Hepatic stellate cell (primary cell): ENCODE measurements around the gene SUMO3.

Experiments
- DNase-seq: peaks from one replicate; pipeline ENCODE4 v3.0.0; 2011; ENCODE audit warnings: low spot score

The SUMO3 gene

DNA sequence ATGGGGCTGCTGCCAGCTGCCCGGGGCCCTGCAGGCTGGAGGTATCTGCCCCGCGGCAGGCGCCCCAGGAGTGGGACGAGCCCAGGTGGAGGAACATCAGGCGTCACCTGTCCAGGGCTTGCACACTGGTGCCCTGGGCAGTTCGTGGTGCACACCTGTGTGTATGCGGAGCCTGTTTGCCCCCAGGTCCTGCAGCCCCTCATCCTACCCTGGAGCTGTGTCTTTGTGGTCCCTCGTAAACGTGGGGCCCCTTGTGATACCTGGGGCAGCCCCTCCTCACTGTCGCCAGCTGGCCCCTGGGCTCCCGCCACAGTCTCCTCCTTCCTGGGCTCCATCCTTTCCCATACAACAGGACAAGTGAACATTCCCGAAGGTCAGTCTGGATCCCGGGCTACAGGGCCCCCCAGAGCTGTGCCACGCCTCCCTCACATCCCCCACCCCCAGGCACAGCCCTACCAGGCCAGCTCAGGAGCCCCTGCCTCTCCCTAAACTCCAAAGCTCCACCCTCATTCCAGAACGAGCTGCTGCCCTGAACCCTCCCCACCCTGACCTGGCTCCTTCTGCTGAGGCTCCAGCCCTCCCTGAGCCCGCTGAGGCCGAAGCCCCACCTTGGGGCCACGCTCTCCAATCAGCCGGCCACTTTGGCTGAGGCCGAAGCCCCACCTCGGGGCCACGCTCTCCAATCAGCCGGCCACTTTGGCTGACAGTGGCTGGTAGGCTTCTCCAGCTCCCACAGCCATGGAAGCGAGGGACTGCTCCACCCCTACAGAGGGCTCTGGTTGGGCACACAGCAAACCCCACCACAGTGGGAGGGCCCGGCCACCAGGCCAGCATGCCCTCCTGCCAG, 58.9 kb downstream of the SUMO3 start:
- no peak for DNase-seq

- no peak for DNase-seq
Measured at GRCh38 chr21:44758141-44758561, 59.7 kb downstream of the SUMO3 start.

DNA sequence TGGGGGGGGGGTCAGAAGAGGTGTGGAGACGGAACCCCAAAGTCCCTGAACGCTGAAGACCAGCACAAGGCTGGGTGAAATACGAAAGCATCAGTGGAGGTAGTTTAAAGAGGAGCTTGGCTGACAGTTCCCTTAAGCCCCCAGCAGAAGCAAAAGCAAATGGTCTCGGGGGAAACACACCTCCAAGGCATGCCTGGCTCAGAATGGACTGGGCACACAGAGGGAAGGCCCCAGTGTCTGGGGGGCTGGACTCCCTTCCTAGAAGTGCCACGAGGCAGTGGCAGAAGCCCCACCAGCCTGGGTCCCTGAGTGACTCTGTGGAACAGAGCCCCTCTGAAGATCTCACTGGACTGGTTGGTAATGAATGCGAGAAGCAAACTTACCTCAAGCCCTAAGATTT, 60.1 kb downstream of the SUMO3 start:
- DNase-seq, result no peak

GRCh38 chr21:44756423-44757185, 61.3 kb downstream of the SUMO3 start:
- no peak for DNase-seq
